Natural killer cell treated with Interleukin-12 subunit alpha and Interleukin-12 subunit beta and Interleukin-15 and Interleukin-18, amount 100 ng/mL, for 72 hours (primary cell): ENCODE results near the gene BEND6. TPM values are rescaled to one million over a fixed set of nuclear protein-coding genes. Genes with fewer than 3 reads are reported as not detected.

Source experiments
- ATAC-seq, 2 donors: fragments of 150-1000 bp; cut with Tn5 transposase in 1 of 2; sonication (Bioruptor Pico), chemical (Tn5 transposase) in 1 of 2; 2 replicates each; pipeline ENCODE4 v1.10.0; 2021
- DNase-seq: peaks from one replicate; pipeline ENCODE4 v3.0.0; 2022; ENCODE audit warnings: low spot score
- H3K27ac Mint-ChIP-seq, 2 donors: 1 replicate in 1 of 2; 2 replicates in 1 of 2; pipeline ENCODE4 v1.8.0; 2022; ENCODE audit warnings: mixed read lengths in 2 of 2, mild to moderate bottlenecking in 1 of 2, moderate library complexity in 1 of 2
- H3K27me3 Mint-ChIP-seq, 2 donors: 1 replicate in 1 of 2; 2 replicates in 1 of 2; pipeline ENCODE4 v1.8.0; 2022; ENCODE audit warnings: mixed read lengths in 2 of 2
- H3K36me3 Mint-ChIP-seq: one replicate; pipeline ENCODE4 v1.8.0; 2022; ENCODE audit warnings: mixed read lengths
- H3K4me1 Mint-ChIP-seq, 2 donors: 1 replicate in 1 of 2; 2 replicates in 1 of 2; pipeline ENCODE4 v1.8.0; 2022; ENCODE audit warnings: low read depth in 2 of 2, mixed read lengths in 2 of 2, mild to moderate bottlenecking in 1 of 2
- H3K4me3 Mint-ChIP-seq: one replicate; pipeline ENCODE4 v1.8.0; 2022; ENCODE audit warnings: mixed read lengths
- H3K9me3 Mint-ChIP-seq: 2 replicates; pipeline ENCODE4 v1.8.0; 2022; ENCODE audit warnings: mixed read lengths
- total RNA-seq, 2 donors: library from RNA; stranded (reverse); gene quantifications; one replicate each; pipeline ENCODE4 v1.2.3, GENCODE V29; 2022

Gene BEND6
- total RNA-seq, 2 donors from 2014 or later = 0.11 TPM; not detected in 1

DNA sequence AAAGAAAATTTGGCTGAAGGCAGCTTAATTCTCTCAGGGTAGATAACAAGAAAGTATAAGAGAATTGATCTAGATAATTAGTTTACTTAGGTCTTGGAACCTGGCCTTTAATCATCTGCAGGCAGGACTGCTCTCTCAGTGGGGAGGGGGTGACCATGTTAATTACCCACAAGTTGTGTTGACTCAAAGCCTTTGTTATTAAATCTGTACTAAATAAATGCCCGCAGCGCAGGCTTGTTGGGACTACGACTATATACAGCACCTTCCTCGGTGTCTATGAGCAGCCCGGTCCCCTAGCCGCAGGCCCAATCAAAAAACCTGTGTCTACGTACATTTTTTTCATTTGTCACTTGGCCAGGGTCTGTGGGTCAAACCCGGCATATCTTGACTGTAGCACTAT lies 119.5 kb downstream of the BEND6 start:
- no peak for DNase-seq
- no peak for ATAC-seq
- Mint-ChIP-seq H3K4me3 (no peak overlapping the region), H3K4me1 (no peaks in the 10 kb centered on the region), H3K27ac (no peak overlapping the region), H3K9me3 (no peaks in the 10 kb centered on the region), H3K27me3 (no peaks in the 10 kb centered on the region), H3K36me3 (no peaks in the 10 kb centered on the region)

DNA sequence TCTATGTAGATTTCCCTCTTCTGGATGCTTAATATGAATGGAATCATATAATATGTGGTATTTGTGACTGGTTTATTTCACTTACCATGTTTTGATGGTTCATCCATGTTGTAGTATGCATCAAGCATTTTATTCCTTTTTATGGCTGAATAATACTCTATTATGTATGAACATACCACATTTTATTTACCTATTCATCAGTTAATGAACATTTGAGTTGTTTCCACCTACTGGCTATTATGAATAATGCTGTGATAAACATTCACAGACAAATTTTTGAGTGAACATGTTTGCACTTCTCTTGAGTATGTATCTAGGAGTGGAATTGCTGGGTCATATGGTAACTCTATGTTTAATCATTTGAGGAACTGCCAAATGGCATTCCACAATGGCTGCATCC lies 120.2 kb downstream of the BEND6 start:
- ATAC-seq (no peak), DNase-seq (no peak)
- H3K4me1 Mint-ChIP-seq = no peaks in the 10 kb centered on the region
- no peak overlapping the region for H3K4me3 Mint-ChIP-seq
- H3K9me3 Mint-ChIP-seq = no peaks in the 10 kb centered on the region
- H3K27ac Mint-ChIP-seq = no peak overlapping the region
- H3K27me3 Mint-ChIP-seq = no peaks in the 10 kb centered on the region
- no peaks in the 10 kb centered on the region for H3K36me3 Mint-ChIP-seq

Other genes with a start within 250 kb of the BEND6 start
- 10 to 100 TPM; 11.4 to 16.8 TPM for gene KIAA1586, start 91.6 kb downstream of the BEND6 start, total RNA-seq
- 10 to 100 TPM; 53.8 to 81.2 TPM for gene ZNF451, start 135.1 kb downstream of the BEND6 start, total RNA-seq
- 1 to 10 TPM; 3.3 to 6.9 TPM for gene BAG2, start 217.2 kb downstream of the BEND6 start, total RNA-seq